GM18858 (cell line): ENCODE data around the gene C12orf76.
A peak's percentile ranks its signal among the peaks of the same experiment; 100 is the strongest.
"Not testable (repeated sequence)": the region's sequence is repeated elsewhere in the genome, so short reads cannot be mapped to it uniquely, and the experiment has no call there.

Experiments
- ATAC-seq: cut with Tn5 transposase; IDR thresholded peaks from one replicate; pipeline ENCODE4 v1.9.1; 2021; ENCODE audit not compliant: unreplicated experiment

Gene C12orf76, protein sequence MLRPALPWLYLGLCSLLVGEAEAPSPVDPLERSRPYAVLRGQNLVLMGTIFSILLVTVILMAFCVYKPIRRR

DNA sequence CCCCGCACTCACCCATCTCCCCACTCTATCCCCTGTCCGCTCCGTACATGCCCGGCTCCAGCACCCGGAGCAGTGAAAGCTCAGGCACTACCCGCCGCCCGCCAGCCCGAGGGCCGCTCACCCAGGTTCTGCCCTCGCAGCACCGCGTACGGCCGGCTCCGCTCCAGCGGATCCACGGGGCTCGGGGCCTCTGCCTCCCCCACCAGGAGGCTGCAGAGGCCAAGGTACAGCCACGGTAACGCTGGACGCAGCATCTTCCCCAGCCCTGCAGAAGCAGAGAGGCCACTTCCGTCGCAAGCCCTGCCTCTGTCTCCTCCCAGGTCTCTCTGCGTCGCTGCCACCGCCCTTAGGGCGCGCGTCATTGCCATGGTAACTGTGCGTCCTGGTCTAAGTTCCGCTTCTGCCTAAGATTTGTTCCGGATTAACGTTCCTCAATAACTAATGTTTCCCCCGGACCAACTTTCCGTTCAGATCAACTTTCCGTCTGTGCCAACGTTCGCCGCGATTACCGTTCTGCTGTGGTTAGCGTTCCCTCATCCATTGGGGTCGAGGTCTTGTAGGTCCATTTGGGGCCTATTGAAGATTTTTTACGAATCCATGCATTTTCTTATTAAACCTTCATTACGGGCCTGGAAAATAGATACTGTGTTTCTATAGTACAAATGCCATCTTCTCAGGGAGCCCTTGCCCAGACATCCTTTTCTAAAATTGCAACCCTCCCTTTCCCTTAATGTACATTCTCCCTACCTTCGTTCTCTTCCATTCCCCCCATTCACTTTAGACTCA lies at the start of gene C12orf76:
Gene C12orf76 (minus strand): TSS at position 281 of the 786 bp plus-strand sequence. CDS start 27 bp downstream, at position 254.
- ATAC-seq, result peak; percentile 98

DNA sequence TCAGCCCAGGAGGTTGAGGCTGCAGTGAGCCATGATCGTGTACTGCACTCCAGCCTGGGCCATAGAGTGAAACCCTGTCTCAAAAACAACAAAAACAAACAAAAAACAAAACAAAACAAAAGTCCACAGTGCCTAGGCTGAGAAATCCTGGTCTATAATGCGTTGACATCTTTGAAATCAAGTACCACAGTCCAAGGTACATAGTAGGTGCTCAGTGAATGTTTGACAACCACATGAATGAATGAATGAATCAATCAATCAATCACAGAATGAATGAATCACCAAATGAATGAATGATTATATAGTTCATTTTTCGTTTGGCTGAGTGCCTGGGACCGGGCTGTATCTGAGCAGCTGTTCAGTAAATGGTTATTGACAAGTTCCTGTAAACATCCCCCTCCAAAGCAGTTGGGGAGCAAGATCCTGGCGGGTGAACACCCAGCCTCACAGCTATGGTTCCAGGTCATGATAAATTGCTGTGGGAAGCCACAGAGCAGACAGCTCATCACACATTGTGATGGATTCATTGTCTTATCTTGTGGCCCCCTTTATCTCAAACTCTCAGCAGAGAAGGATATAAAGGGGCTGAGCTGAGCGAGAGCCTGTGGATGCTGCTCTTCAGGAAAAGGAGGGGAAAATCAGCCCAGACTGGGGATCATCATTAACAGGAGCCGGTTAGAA lies 45.4 kb upstream of the C12orf76 start:
- ATAC-seq, result no peak

DNA sequence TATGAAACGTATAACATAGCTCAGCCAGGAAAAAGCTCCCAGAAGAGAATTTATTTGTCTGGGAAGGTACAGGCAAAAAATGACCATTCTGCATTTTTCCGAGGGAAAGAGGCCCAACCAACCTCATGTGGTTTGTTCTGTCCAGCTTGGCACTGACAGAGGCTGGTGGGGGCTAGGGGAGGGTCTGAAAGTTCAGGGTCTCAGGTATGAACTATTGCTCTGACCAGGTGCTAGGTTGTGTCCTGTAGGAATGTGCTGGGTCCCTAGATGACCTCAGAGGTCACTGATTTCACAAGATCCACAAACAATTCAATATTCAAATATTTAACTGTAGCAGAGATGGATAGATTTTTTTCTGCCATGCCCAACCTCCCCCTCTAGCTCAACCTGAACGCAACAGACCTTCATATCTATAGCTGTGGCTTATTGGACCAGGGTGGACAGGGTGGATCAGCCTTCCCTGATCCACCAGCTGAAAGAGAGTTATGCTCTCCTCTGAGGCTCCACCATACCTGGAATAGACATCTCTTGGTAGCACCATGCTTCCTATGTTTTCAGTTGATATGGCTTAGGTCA lies 42.9 kb upstream of the C12orf76 start:
- ATAC-seq, result no peak

- ATAC-seq, result no peak
Observed at GRCh38 chr12:110090266-110091135, 42.2 kb upstream of the C12orf76 start.

GRCh38 chr12:110088936-110089335 lies 40.6 kb upstream of the C12orf76 start:
- ATAC-seq, result no peak

DNA sequence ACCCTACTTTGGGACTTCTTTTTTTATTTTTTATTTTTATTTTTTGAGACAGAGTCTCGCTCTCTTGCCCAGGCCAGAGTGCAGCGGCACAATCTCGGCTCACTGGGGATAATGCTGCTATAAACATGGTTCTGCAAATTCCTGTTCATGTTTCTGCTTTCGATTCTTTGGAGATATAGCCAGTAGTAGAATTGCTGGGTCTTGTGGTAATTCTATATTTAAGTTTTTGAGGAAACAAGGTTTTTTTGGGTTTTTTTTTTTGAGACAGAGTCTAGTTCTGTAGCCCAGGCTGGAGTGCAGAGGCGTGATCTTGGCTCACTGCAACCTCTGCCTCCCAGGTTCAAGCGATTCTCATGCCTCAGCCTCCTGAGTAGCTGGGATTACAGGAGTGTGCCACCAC lies 39.9 kb upstream of the C12orf76 start:
- ATAC-seq, result not testable (repeated sequence)

GRCh38 chr12:110084314-110085015 lies 36.1 kb upstream of the C12orf76 start:
- no peak for ATAC-seq

DNA sequence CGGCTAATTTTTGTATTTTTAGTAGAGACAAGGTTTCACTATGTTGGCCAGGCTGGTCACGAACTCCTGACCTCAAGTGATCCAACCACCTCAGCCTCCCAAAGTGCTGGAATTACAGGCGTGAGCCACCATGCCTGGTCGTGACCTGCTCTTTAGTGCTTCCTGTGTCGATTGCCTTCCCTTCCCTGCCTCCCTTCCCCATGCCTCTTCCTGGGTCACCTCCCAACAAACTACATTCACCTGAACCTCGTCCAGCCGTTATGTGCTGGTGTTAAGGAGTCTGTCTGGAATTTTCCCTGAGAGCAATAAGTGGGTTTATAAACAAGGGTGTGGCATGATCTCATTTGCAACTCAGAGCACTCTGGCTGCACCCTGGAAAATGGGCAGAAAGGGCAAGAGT lies 32.1 kb upstream of the C12orf76 start:
- no peak for ATAC-seq

DNA sequence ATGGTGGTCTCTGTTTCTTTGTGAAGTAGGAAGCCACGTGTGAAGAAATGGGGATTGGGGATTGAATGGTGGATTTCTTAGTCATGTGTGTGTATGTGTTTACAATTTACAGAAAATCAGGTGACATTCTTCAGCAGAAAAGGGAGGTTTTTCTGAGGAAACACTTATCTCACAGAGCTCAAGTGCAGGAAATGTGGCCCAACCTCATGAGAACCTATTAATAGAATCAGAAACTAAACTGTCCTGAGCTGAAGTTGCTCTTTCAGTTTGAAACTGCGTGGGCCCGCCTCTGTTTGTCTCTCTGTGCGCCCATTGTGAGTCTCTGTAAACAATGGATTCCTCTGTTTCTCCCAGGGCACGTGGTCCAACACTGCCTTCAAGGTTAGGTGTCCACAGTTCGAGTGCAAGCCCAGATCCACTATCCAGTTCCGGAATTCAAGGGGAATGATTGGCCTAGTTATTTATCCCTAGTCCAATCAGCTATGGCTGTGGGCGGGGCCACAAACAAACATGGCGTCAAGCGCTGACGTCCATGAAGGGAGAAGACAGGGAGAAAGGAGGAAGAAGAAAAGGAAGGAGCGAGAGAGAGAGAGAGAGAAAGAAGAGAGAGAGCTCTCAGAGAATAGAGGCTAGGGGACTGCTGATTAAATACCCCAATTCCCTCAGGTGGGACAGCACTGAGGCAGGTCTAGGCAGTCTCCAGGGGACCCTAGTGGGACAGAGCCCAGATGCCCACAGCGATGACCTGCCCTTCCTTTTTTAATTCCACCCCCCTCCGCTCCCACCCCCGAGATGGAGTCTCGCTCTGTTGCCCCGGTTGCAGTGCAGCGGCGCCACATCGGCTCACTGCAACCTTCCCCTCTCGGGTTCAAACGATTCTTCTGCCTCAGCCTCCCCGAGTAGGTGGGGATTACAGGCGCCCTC lies 31.4 kb upstream of the C12orf76 start:
- ATAC-seq, result peak; percentile 58

DNA sequence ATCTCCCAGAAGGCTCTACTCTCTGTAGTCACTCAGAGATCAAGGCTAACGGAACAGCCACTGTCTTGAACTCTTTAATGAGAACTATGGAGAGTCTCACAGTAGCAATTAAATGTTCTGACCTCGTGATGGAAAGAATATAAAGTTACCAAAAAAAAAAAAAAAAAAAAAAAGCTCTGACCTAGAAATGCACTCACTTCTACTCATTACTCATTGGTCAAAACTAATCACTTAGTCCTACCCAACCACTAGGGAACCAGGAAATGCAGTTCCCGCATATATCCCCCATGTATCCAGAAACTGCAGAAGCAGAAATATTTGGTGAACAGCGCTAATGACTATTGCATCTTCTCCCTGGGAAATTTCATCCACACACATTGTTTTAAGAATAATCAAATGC lies 29.5 kb upstream of the C12orf76 start:
- no peak for ATAC-seq

DNA sequence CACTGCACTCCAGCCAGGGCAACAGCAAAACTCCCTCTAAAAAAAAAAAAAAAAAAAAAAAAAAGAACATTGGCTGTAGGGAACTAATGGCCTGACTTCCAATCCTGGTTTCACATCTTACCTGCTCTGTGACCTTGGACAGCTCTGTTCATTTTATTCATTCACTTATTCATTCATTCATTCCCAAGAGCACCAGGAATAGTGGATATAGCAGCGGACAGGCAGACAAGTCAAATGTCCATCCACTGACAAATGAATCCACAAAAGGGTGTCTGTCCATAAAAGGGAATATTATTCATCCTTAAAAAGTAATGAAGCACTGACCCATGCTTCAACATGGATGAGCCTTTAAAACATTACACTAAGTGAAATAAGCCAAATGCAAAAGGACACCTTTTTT lies 27.6 kb upstream of the C12orf76 start:
- no peak for ATAC-seq

- ATAC-seq, result no peak
Observed at GRCh38 chr12:110074089-110074488, 25.8 kb upstream of the C12orf76 start.

- ATAC-seq, result no peak
Observed at GRCh38 chr12:110073049-110073831, 24.9 kb upstream of the C12orf76 start.

- ATAC-seq, result not testable (repeated sequence)
Observed at GRCh38 chr12:110072636-110073035, 24.3 kb upstream of the C12orf76 start.

DNA sequence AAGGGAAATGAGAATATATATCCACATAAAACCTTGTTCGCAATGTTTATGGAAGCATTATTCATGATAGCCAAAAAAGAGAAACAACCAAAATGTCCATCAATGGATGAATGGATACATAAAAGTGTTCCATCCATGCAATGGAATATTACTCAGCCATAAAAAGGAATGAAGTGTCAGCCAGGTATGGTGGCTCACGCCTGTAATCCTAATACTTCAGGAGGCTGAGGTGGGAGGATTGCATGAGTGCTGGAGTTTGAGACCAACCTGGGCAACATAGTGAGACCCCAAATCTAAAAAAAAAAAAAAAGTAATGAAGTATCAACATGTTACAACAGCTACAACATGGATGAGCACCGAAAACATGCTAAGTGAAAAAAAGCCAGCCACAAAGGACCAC lies 23.6 kb upstream of the C12orf76 start:
- no peak for ATAC-seq

DNA sequence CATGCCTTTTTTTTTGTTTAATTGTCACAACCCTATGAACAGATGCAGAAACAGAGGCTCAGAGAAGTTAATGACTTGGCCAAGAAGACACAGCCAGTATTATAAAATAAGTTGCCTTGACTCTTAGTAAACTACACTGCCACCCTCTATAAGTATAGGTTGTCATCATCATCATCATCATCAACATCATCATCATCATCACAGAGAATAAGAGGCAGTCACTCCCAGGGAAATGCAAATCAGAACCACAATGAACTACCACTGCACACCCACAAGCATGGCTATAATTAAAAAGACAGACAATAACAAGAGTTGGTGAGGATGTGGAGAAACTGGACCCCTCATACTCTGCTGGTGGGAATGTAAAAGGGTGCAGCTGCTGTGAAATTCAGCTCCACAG lies 23.2 kb upstream of the C12orf76 start:
- ATAC-seq, result no peak

DNA sequence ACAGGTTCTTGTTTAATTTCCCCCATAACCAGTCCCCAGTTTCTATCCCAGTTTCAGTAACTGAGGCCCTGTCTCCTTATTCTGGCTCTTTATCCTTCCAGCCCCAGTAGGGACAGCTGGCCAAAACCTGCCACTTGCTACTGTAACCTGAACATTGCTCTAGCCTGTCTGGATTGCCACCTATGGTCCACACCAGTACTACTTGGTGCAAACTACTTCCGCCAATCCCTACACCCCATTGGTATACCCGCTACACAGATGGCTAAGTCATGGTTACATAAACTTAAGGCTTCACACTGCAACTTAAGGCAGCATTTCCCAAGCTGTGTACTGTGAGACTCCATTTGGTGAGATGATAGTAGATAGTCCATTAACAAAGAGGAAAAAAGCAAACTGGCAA lies 20.3 kb upstream of the C12orf76 start:
- ATAC-seq, result no peak

GRCh38 chr12:110068115-110068514 lies 19.8 kb upstream of the C12orf76 start:
- not testable (repeated sequence) for ATAC-seq
